HCT116 (cell line): ENCODE results near the gene CIBAR2. TPM values are rescaled to one million over a fixed set of nuclear protein-coding genes. Genes with fewer than 3 reads are reported as not detected.

Source experiments
- ATAC-seq: fragments of 200-7000 bp; cut with Tn5 transposase; 2 replicates; pipeline ENCODE4 v1.9.1; 2020; ENCODE audit warnings: mild to moderate bottlenecking, moderate library complexity
- BruUV-seq: library from RNA; stranded (reverse); fragments of 400-500 nt; replicated peaks from 2 replicates; lab custom pipeline; 2021; lab: Mats Ljungman, UMichigan
- CTCF ChIA-PET: fragments of 300-600 bp; sonication (Branson Sonifier 250); formaldehyde crosslinking; loops from one replicate; lab custom pipeline; 2021; ENCODE audit warnings: antibody characterized with exemption; lab: Charles Lee
- POLR2A ChIA-PET: fragments of 300-600, 350-600 bp; sonication (Branson Sonifier 250); formaldehyde crosslinking; loops from one replicate; lab custom pipeline; 2021; ENCODE audit warnings: antibody characterized with exemption; lab: Charles Lee
- RAD21 ChIA-PET, 2 experiments: fragments of 300-600 bp; sonication (Branson Sonifier 250); formaldehyde crosslinking; loops; one replicate each; lab custom pipeline; 2023; ENCODE audit warnings: low total read pairs in 2 of 2; ENCODE audit not compliant: uncharacterized antibody in 2 of 2, unreplicated experiment in 2 of 2, low non-redundant PET in 1 of 2; lab: Charles Lee
- DNase-seq: peaks from one replicate; pipeline ENCODE4 v3.0.0-alpha.2; 2010; ENCODE audit warnings: low read depth, low spot score
- H2AFZ ChIP-seq: fragments of 200-600 bp; shearing (Covaris generic), sonication (generic); 2 replicates; pipeline ENCODE4 v1.6.1; 2017; ENCODE audit warnings: low read depth, mixed run types, mixed read lengths, antibody characterized with exemption, low read length; ENCODE audit not compliant: poor library complexity, severe bottlenecking
- H3K27ac ChIP-seq: 2 replicates; pipeline ENCODE4 v1.5.1; 2012; ENCODE audit warnings: low read depth, low read length
- H3K27me3 ChIP-seq: fragments of 200-600 bp; sonication (generic); 2 replicates; pipeline ENCODE4 v1.6.1; 2016; ENCODE audit warnings: mixed run types, low read length, mixed read lengths; ENCODE audit not compliant: insufficient read depth
- H3K36me3 ChIP-seq, 2 experiments: fragments of 200-500 bp in 1 of 2; fragments of 200-600 bp in 1 of 2; sonication (Bioruptor generic) in 1 of 2; sonication (generic) in 1 of 2; 2 replicates each; pipeline versions ENCODE4 v1.5.1 to v1.6.1; 2014 to 2016; ENCODE audit warnings: low read length in 2 of 2, inconsistent platforms in 1 of 2, mixed read lengths in 1 of 2, mixed run types in 1 of 2; ENCODE audit not compliant: insufficient read depth in 2 of 2, control insufficient read depth in 1 of 2
- H3K4me1 ChIP-seq, 2 experiments: fragments of 200-600 bp in 1 of 2; sonication (generic) in 1 of 2; 2 replicates each; pipeline versions ENCODE4 v1.5.1 to v1.6.1; 2012 to 2017; ENCODE audit warnings: low read length in 2 of 2, inconsistent platforms in 1 of 2, mild to moderate bottlenecking in 1 of 2, mixed read lengths in 1 of 2, mixed run types in 1 of 2, moderate library complexity in 1 of 2; ENCODE audit not compliant: insufficient read depth in 2 of 2, control insufficient read depth in 1 of 2
- H3K4me2 ChIP-seq: fragments of 200-600 bp; sonication (generic); 2 replicates; pipeline ENCODE4 v1.6.1; 2017; ENCODE audit warnings: mixed run types, low read length, mixed read lengths
- H3K4me3 ChIP-seq, 2 experiments: fragments of 200-600 bp in 1 of 2; sonication (generic) in 1 of 2; replicated peaks in 1 of 2; 2 replicates each; pipeline ENCODE4 v1.5.1; 2011 to 2016; ENCODE audit warnings: low read length in 2 of 2, control low read depth in 1 of 2, low read depth in 1 of 2, mild to moderate bottlenecking in 1 of 2, mixed read lengths in 1 of 2, mixed run types in 1 of 2
- H3K79me2 ChIP-seq: fragments of 200-600 bp; sonication (generic); 2 replicates; pipeline ENCODE4 v1.6.1; 2017; ENCODE audit warnings: mild to moderate bottlenecking, mixed run types, low read length, moderate library complexity, mixed read lengths; ENCODE audit not compliant: insufficient read depth
- H3K9ac ChIP-seq: fragments of 200-600 bp; sonication (generic); 2 replicates; pipeline ENCODE4 v1.6.1; 2016; ENCODE audit warnings: low read length, mixed read lengths
- H3K9me2 ChIP-seq: fragments of 200-600 bp; sonication (generic), shearing (Covaris generic); 2 replicates; pipeline ENCODE4 v1.6.1; 2017; ENCODE audit warnings: mixed run types, mild to moderate bottlenecking, moderate library complexity; ENCODE audit not compliant: insufficient read depth
- H3K9me3 ChIP-seq, 2 experiments: fragments of 200-500 bp in 1 of 2; fragments of 200-600 bp in 1 of 2; sonication (Bioruptor generic) in 1 of 2; sonication (generic) in 1 of 2; 2 replicates each; pipeline ENCODE4 v1.6.1; 2014 to 2017; ENCODE audit warnings: low read length in 2 of 2, mixed read lengths in 2 of 2, inconsistent platforms in 1 of 2, low read depth in 1 of 2, mild to moderate bottlenecking in 1 of 2, mixed run types in 1 of 2, moderate library complexity in 1 of 2; ENCODE audit not compliant: control insufficient read depth in 1 of 2, insufficient read depth in 1 of 2
- H4K20me1 ChIP-seq: fragments of 200-600 bp; sonication (generic), shearing (Covaris generic); 2 replicates; pipeline ENCODE4 v1.6.1; 2017; ENCODE audit warnings: mixed run types, mild to moderate bottlenecking, moderate library complexity; ENCODE audit not compliant: insufficient read depth
- CBX3 ChIP-seq: IDR thresholded peaks from 2 replicates; pipeline ENCODE4 v1.6.1; 2012; ENCODE audit warnings: low read depth
- EGR1 ChIP-seq: IDR thresholded peaks from 2 replicates; pipeline ENCODE4 v1.6.1; 2012; ENCODE audit warnings: low read depth
- EZH2 ChIP-seq: fragments of 200-600 bp; sonication (generic); IDR thresholded peaks from 2 replicates; pipeline ENCODE4 v1.6.1; 2017; ENCODE audit warnings: antibody characterized with exemption, mixed run types
- MAX ChIP-seq: IDR thresholded peaks from 2 replicates; pipeline ENCODE4 v1.6.1; 2012
- REST ChIP-seq: IDR thresholded peaks from 2 replicates; pipeline ENCODE4 v1.6.1; 2012; ENCODE audit warnings: low read depth
- TCF7L2 ChIP-seq: IDR thresholded peaks from 2 replicates; pipeline ENCODE4 v1.7.0; 2011; ENCODE audit warnings: borderline replicate concordance, inconsistent platforms; ENCODE audit not compliant: insufficient read depth, insufficient read length; ENCODE audit errors: extremely low read depth
- ZNF274 ChIP-seq: fragments of 200-500 bp; sonication (Bioruptor generic); IDR thresholded peaks from 2 replicates; pipeline ENCODE4 v1.6.1; 2014; ENCODE audit warnings: mild to moderate bottlenecking, low read depth, low read length, inconsistent platforms
- intact Hi-C: fragments of 100-400 bp; cut with micrococcal nuclease; formaldehyde crosslinking; loops from 2 replicates; pipeline ENCODE4 v1.10.0; 2022
- total RNA-seq: library from RNA; stranded (reverse); gene quantifications from one replicate; pipeline ENCODE4 v1.2.1, GENCODE V29; 2021; ENCODE audit not compliant: unreplicated experiment
- TF ChIP-seq, protein P1 (sequence below): IDR thresholded peaks from 2 replicates; pipeline ENCODE4 v1.6.1; 2012

The CIBAR2 gene
- total RNA-seq, 1 experiment from 2014 or later = 0.27 TPM

DNA sequence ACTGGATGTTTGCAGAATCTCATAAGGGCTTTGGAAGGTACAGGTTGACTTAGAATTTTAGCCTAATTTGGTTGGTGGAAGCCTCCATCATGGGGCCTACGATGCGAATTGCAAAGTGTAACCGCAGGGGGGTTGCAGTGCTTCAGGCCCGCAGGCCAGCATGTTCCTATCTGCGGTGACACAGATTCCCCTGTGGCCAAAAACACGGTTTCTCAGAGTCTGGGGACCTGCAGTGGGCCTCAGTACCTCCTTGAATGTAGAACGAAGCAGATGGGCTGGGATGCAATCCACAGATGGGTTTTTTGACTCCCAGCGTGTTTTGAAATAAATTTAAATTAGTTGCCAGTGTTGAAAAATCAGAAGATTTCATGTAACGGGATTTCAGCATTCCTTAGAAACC, 49.9 kb downstream of the CIBAR2 start:
- ATAC-seq = no peak

More for the DNA sequence above, 49.9 kb downstream of the CIBAR2 start:
- intact Hi-C loops = no loop called here
- no peak for DNase-seq
- no peaks in the 10 kb centered on the region for H3K79me2 ChIP-seq
- no peak overlapping the region for H2AFZ ChIP-seq
- no peaks in the 10 kb centered on the region for H3K9me2 ChIP-seq
- no peaks in the 10 kb centered on the region for H3K36me3 ChIP-seq
- H3K4me1 ChIP-seq = peaks cover 0 to 15% of the 10 kb centered on the region in 2 experiments; a peak in 2 of 4 replicates
- ChIA-PET RAD21 (no interaction called here), CTCF (no interaction called here), POLR2A (no interaction called here)
- H3K27ac ChIP-seq = no peak overlapping the region
- H3K4me2 ChIP-seq = no peak overlapping the region
- no peaks in the 10 kb centered on the region for H3K27me3 ChIP-seq
- TF ChIP-seq EZH2 = no peak
- no peak for TF ChIP-seq MAX
- no peak for TF ChIP-seq CBX3
- no peak for TF ChIP-seq TCF7L2
- TF ChIP-seq ZNF274 = no peak
- TF ChIP-seq EGR1 = no peak
- TF ChIP-seq, protein P1, sequence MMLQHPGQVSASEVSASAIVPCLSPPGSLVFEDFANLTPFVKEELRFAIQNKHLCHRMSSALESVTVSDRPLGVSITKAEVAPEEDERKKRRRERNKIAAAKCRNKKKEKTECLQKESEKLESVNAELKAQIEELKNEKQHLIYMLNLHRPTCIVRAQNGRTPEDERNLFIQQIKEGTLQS = no peak
- no peak for TF ChIP-seq REST
- no peaks in the 10 kb centered on the region for H4K20me1 ChIP-seq
- no peak overlapping the region for H3K4me3 ChIP-seq
- no peak overlapping the region for H3K9ac ChIP-seq
- no peaks in the 10 kb centered on the region for H3K9me3 ChIP-seq
- BruUV-seq = no TSS peak
